CD4-positive, alpha-beta T cell treated with Interleukin-15 for 4 hours (primary cell): ENCODE results near the gene MYL12A.
A peak's percentile ranks its signal among the peaks of the same experiment; 100 is the strongest.
"Not testable (repeated sequence)": the region's sequence is repeated elsewhere in the genome, so short reads cannot be mapped to it uniquely, and the experiment has no call there.

ENCODE experiments used
- DNase-seq: peaks from one replicate; pipeline ENCODE4 v3.0.0-alpha.2; 2020; ENCODE audit warnings: low spot score

MYL12A gene

DNA sequence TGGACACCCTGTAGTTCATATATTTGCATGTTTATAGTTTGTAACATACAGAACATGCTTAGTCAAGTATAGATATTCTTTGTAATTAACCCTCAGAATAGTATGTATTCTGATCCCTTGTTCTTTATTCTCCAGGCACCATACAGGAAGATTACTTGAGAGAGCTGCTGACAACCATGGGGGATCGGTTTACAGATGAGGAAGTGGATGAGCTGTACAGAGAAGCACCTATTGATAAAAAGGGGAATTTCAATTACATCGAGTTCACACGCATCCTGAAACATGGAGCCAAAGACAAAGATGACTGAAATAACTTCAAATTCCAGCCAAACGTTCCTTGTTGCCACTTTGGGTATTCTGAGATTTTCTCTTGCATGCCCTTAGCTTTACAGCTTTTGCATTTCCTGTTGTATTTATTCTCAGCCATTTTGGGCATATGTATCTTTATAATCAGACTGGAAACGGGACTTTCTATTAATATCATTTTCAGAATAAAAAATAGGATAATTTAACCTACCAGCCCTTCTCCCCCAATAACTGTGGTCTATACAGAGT is 8.1 kb downstream of the MYL12A start:
- DNase-seq, result no peak

DNA sequence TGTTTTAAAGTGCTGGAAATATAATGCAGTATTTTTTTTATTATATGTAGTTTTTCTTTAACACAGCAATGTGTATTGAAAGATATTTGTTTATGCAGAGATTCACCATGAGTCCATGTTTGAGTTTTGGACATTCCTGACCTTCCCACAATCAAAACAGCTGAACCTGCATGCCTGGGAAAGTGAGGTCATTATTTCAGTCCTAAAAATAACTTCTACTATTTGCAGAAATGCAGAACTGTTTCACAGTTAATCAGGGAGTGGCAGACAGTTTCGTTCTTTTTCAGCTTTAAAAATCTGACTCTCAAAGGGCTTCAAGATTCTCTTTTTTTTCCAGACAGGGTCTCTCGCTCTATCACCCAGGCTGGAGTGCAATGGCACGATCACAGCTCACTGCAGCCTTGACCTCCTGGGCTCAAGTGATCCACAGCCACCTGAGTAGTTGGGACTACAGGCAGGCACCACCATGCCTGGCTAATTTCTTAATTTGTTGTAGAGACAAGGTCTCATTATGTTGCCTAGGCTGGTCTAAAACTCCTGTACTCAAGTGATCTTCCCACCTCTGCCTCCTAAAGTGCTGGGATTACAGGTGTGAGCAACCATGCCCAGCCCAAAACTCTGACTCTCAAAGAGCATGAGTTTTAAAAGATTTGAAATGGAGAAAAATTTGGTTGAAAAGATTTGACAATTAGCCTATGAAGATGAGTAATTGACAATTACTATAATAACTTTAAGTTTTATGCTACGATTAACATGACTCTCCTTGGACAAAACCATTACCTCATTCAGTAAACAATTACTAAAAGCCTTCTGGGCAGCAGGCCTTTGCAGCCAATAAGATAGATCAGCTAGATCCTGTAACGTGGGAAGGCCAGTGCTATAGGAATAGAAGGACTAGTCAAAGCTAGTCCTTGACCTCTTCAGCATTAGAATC is 9.4 kb downstream of the MYL12A start:
- DNase-seq, result no peak

DNA sequence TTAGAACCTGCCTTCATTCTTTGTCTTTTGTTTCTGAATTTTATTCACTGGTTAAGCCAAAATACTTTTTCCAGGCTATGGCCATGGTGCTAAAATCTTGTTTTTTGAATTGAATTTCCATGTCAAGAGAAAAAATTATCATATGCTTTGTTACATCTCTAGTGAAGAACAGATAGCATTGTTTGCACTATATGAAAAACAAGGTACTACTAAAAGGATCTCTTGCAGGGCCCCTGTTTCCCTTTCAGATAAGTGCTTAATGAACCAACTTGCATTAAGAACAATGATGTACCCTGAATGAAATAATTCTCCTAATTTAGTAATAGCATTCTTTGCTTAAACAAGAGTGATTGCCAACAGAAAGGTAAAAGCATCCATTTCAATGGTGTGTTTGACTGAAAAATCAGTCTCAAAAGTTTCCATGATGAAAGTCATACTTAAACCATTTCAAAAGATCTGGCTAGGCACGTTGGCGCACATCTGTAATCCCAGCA is 10.1 kb downstream of the MYL12A start:
- DNase-seq, result no peak

DNA sequence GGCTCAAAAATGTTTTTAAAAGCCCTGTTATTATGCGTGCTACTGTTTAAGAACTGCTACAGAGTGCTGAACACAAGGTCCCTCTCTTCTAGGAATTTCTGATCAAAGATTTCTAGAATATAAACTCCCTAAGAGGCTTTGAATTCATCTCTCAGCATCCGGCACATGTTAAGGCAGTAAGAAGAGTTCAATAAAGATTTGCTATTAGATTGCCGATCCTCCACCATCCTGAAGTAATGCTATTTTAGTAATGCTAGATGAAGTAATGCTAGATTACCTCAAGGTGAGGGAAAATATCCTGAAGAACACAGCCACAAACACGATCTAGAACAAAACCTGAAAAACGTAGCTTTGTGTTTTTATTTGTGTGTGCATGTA is 13.4 kb downstream of the MYL12A start:
- DNase-seq, result peak; percentile 55

DNA sequence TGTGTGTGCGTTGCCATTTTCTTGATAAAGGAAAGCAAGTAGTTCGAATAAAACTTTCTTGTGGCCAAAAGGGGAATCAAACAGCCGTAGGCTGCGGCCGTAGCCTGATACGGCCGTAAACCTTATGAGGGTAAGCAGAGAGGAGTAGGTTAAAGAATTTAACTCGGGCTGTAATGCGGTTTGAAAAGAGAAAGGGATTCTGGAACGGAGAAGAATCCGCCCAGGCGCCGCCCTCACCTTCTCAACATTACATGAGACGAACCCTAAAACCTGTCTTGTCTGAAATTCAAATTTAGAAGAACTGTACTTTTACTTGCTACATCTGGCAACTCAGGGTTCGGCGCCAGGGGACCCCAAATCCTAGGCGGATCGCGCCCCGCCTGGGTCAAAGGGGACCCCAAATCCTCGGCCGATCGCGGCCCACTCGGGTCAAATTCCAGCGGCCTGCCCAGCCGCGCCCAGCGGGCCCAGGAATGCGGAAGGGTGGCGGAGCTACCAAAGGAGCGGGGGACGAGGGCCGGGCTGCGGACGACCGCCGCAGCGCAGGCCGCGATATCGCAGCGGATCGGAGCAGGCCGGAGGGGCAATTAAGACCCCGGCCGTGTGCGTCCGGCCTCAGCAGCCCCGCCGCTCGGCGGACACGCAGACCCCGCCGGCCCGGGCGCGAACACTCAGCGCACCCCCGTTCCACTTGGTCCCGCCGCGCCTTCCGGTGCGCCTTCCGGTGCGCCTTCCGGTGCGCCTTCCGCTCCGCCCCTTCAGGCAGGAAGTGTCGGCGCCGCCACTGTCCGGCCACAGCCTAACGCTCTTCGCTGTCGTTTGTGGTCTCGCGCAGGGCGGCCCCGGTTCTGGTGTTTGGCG is 14.0 kb downstream of the MYL12A start, which contains the start of gene MYL12B:
TSS of gene MYL12B (plus strand) at position 761 of the 861 bp plus-strand sequence. CDS start 10,766 bp downstream, outside the sequence.
- peak; percentile 83 for DNase-seq

DNA sequence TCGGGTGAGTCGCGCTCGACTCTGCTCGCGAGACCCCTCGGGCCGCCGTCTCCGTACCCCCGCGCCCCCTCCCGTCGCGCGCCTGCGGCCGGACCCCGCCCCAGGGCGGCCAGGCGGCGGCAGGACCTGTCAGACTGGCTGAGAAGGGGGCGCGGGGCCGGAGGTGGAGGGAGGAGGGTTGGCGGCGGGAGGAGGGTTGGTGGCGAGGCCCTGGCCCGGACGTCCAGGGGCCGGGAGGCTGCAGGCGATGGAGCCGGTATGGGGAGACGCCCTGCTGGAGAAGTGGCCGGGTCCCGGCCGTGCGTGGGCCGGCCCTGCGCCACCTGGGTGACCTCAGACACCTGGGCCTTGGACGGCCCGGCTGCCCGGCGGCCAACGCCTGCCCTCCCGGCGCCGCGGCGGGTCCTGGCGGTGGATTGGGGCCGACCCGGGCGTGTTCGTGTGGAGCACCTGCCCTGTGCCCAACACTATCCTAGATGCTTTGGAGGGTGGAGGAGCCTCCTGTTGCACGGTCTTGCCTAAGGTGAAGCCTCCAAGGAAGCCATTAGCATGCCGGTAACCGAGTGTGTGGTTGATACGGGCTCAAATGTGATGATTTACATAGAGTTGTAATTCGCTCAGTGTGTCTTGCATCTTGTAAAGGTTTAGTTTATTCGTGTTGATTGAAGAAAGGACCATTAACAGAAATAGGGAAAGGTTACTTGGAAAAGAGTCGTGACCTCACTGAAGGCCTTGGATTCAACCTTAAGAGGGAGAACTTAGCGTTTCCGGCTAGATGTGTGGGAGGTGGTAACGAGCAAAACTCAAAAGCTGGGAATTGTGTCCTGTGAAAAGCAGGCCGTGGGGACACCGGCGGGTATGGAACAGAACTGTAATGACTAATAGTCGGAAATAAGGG is 14.9 kb downstream of the MYL12A start:
- DNase-seq, result peak; percentile 38

DNA sequence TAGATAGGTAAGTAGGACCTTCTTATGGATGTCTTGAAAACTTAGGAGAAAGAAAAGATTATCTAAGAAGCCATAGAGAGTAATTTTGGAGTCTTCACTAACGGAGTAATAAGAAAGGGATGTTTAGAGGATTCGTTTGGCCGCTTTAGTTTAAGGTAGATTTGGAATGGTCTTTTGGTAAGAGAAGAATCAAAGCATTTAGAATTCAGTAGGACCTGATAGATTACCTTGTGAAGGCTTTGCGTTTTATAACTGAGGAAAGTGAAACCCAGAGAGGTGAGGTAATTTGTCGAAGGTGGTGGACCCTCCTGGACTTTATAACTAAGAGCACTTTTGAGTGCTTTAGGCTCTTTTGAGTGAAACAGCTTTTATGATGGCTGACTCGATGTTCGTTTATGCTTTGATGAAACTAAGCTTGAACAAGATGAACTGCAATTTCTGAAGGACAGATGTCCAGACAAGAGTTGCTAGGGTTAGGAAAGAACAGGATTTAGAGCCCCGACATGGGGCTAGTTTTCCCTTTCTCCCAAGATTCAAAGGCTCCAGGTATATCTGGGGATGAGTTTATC is 15.6 kb downstream of the MYL12A start:
- no peak for DNase-seq

DNA sequence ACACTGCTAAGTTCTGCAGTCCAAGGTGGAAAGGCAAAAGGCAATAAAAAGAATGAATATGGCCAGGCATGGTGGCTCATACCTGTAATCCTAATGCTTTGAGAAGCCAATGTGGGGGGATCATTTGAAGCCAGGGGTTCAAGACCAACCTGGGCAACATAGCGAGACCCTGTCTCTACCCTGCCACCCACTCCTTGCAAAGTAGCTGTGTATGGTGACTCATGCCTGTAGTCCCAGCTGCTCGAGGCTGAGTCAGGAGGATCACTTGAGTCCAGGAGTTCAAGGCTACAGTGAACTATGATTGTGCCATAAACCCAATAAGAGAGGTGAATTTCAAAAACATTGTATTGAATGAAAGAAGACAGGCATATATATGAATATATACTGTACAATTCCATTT is 16.8 kb downstream of the MYL12A start:
- DNase-seq, result peak; percentile 30

DNA sequence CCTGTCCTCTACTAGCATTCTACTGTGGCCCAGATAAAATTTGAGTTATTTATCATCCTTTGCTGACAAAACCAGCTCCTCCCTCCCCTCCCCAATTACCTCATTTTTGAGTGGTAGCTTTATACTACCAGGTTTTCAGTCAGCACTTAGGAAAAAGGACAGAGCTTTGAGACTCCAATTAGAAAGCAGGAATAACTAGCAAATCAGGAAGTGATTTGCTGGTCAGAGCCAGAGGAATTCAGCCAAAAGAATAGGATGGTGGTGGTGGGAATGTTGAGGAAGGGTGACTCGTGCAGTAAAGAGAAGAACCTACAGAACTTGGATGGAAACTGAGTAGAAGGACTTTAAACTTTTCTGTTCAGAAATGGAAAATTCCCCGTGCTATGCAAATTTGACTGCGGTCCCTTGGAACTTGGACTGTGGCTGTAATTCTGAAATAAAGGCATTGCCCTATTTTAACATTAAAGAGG is 18.0 kb downstream of the MYL12A start:
- DNase-seq, result no peak

DNA sequence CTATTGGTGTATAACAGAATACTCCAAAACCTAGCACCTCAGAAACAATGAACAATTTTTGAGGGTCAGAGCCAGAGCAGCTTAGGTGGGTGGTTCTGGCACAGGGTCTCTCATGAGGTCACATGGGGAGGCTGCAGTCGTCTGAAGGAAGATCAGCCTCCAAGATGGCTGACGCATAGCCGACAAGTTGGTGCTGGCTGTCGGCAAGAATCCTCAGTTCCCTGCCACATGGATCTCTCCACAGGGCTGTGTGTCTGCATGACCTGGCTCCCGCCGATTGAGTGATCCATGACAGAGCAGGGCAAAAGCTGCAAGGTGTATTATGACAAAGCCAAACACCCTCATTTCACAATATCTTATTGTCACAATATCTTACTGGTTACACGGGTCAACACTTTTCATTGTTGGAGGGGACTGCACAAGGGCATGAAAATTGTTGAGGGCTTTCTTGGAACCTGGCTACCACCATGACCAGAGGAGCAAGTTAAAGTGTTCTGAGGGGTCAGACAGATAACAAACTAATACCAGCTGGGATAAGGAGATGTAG is 18.5 kb downstream of the MYL12A start:
- no peak for DNase-seq

DNA sequence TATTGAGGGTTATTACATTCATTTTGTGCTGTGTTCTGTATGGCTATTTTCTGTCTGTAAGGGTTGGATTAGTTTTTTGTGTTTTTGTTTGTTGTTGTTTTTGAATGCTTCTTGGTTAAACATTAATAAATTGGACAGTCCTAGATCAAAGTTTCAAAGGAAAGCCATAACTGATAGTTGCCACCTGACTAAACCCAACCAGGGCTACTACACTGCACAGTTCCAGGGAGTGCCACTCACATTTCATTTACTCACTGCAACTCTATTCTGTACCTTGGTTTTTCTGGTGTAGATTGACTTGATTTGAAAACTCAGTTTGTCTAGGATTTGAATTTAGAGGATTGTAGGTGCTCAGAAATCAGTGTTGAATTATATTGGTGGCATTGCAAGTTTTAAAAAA is 20.7 kb downstream of the MYL12A start:
- no peak for DNase-seq

DNA sequence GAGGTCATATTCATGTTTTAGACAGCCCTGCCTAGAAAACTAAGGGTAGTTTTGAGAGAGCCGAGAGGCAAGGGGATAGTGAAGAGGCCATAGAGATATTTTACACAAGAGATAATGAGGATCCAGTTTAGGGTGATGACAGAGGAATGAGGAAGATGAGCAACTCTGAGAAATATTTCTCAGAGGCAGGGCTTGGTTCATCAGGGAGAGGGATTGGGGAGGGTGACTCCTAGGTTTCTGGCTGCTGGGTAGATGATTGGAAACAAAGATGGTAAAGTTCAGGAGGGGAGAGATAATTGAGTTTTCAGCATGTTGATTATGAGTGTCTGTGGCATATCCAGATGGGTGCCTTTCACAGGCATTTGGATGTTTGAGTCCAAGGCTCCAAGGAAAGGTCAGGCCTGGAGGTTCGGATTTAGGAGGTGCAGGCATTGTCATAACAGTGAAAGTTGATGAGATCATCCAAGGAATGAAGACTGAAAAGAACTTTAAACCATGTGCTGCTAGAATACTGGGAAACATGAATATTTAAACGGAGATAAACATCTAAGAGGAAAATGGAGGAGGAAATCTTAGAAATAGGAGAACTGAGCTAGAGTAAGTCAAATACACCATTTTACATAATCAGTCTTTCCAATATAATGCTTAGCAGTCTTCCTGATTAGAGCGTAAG is 21.8 kb downstream of the MYL12A start:
- no peak for DNase-seq

DNA sequence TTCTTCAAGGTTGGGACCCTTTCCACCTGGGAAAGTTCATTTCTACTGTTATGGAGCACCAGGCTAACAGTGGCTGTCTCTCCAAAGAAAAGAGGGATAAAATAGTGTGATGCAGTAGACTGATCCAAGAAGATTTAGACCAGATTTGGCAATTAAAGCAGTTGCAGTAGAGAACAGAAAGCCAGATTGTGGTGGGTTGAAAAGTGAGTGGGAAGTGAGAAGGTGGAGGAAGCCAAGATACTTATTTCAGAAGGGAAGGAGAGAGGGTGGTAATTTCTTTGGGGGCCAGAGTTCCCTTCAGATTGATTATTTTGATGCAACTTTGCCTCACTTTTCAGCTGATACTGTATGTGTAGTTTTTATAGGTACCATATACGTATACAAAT is 22.3 kb downstream of the MYL12A start:
- no peak for DNase-seq

DNA sequence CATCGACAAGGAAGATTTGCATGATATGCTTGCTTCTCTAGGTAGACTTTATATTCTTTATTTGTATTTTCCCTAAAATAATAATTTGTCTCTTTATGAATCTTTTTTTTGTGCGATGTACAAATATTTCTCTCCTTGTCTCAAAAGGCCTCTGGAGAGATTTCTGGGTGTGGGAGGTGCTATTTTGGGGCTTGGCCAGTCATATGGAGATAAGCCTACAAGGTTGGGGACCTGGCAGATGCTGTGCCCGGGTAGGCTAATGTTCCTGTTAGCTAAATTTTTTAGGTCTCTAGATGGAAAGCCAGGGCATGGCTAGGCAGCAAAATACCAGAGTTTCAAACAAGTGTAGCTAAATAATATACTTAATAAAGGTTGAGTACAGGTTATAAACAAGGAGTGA is 25.4 kb downstream of the MYL12A start:
- no peak for DNase-seq

DNA sequence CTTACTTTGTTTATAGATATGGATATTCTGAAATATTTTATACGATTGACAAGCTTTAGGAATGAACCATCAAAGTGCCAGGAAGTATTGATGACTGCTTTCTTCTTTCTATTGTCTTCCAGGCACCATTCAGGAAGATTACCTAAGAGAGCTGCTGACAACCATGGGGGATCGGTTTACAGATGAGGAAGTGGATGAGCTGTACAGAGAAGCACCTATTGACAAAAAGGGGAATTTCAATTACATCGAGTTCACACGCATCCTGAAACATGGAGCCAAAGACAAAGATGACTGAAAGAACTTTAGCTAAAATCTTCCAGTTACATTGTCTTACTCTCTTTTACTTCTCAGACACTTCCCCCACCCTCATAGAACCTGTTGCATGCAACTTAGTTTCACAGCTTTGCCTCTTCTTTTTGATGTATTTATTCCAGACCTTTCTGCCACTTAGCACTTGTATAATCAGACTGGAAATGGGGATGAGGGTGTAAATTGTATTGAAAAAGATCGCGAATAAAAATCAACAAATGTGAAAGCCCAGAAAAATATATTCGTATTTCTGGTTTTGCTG is 30.1 kb downstream of the MYL12A start:
- not testable (repeated sequence) for DNase-seq

DNA sequence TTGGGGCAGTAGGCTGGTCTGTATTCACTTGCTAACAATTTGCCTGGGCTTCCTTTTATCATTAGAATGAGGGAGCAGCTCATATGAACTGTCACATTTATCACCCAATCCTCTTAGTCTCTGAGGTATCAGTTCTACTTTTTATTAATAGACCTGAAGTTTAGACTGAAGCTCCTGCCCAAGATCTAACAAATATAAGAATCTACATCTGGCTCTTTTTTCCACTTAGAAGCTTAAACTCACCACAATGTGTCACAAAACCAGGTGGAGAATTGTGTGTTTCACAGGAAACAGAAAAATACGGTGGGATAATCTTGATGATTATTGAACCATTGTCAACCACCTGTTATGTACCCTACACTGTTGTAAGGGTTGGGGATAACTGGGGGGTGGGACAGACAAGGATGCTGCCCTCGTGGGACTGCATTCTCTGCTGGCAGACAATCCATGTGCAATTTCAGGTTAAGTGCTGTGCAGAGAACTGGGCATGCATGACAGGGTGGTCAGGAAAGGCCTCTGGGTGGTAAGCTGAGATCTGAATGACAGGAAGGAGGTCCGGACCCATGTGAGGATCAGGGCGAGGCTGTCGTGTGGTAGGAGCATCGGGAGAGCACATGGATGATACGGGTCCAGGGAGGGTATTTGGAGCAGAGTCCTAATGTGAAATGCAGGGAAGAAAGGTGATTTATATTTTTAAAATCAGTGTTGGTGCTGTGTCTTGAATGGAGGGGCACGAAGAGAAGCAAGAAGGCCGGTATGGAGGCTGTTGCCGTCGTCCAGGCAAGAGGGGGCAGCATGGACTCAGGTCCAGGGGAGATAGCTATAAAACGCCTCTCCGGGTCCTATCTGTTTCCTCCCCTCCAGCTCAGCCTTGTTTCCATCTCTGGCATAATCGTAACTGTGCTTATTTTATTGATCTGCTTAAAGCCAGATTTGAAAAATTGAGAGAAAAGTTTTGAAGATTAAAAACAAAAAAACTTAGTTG is 31.9 kb downstream of the MYL12A start:
- DNase-seq, result no peak

DNA sequence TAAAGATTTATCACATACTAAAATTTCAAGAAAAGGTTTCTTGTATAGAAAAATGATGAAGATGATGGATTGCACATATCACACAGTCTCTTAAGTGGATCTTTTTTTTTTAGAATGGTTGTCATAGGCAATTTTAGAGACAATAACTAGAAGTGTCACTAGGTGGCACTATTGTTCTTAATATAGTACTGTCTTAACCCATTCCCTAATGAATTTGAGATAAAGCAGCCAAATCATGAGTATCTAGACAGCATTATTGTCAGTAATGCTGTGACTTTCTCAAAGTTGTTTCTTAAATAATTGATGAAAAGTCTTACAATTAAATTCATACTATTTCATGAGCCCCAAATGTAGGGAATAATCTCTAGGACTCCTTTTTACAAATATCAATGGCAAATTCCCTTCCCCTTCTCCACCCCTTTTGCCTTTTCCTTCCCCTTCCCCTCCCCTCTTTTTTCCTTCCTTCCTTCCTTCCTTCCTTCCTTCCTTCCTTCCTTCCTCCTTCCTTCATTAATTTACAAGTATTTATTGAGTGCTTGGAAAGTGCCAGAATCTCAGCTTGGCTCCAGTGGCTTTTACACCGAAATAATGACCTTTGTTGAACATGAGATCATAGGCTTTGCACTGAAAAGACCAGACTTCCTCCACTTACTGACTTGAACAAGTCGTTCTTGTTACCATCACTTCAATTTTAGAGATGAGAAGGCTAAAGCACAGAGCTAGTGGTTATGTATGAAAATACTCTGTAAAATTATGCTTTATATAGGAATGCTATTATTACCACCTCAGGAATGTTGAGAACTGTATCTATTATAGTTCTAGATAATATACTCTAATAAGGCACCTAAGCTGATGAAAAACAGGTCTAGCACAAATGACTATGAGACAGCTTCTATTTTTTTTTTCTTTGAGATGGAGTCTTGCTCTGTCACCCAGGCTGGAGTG is 34.1 kb downstream of the MYL12A start:
- DNase-seq, result peak; percentile 79
